Activated CD8-positive, alpha-beta memory T cell treated with anti-CD3 and anti-CD28 coated beads, Interleukin-2, amount 50 U/mL, for 24 hours (primary cell): Measurements from ENCODE around the gene EDA.

Source experiments
- DNase-seq: peaks from one replicate; pipeline ENCODE4 v3.0.0-alpha.2; 2020; ENCODE audit errors: extremely low read depth

EDA gene

GRCh38 chrX:69615779-69616456 is at the start of gene EDA:
TSS of gene EDA (plus strand) at chrX:69616113.
- peak; percentile 26 for DNase-seq

GRCh38 chrX:69568828-69569227 is 47.1 kb upstream of the EDA start:
- DNase-seq: no peak

GRCh38 chrX:69597399-69597798 is 18.5 kb upstream of the EDA start:
- DNase-seq: no peak

GRCh38 chrX:69600182-69600581 is 15.7 kb upstream of the EDA start:
- DNase-seq: no peak

GRCh38 chrX:69603566-69604194 is 12.2 kb upstream of the EDA start:
- DNase-seq: no peak

- DNase-seq: no peak
Measured at GRCh38 chrX:69605521-69605920, 10.4 kb upstream of the EDA start.

- no peak for DNase-seq
Measured at GRCh38 chrX:69607616-69608015, 8.3 kb upstream of the EDA start.

GRCh38 chrX:69613946-69614345 is 2.0 kb upstream of the EDA start:
- no peak for DNase-seq

GRCh38 chrX:69614886-69615285 is 1.0 kb upstream of the EDA start:
- DNase-seq: no peak

GRCh38 chrX:69615342-69615741 is 571 bp upstream of the EDA start:
- no peak for DNase-seq

- DNase-seq: no peak
Measured at GRCh38 chrX:69616457-69617203, 717 bp downstream of the EDA start.

GRCh38 chrX:69618803-69619202 is 2.9 kb downstream of the EDA start:
- DNase-seq: no peak

- DNase-seq: no peak
Measured at GRCh38 chrX:69626129-69626528, 10.2 kb downstream of the EDA start.

- DNase-seq: no peak
Measured at GRCh38 chrX:69627744-69628143, 11.8 kb downstream of the EDA start.

GRCh38 chrX:69630147-69630546 is 14.2 kb downstream of the EDA start:
- DNase-seq: no peak

- DNase-seq: no peak
Measured at GRCh38 chrX:69664693-69665092, 48.8 kb downstream of the EDA start.

- DNase-seq: no peak
Measured at GRCh38 chrX:69670001-69670555, 54.2 kb downstream of the EDA start.

- no peak for DNase-seq
Measured at GRCh38 chrX:69674891-69675290, 59.0 kb downstream of the EDA start.

GRCh38 chrX:69705818-69706217 is 89.9 kb downstream of the EDA start:
- no peak for DNase-seq

GRCh38 chrX:69718102-69718501 is 102.2 kb downstream of the EDA start:
- no peak for DNase-seq

GRCh38 chrX:69724307-69724706 is 108.4 kb downstream of the EDA start:
- no peak for DNase-seq

GRCh38 chrX:69740317-69740716 is 124.4 kb downstream of the EDA start:
- no peak for DNase-seq

GRCh38 chrX:69741721-69742120 is 125.8 kb downstream of the EDA start:
- no peak for DNase-seq
